ENCODE data around the gene CD200.

The CD200 gene

GRCh38 chr3:112333381-112334317, 693 bp downstream of the CD200 start:
- peak; percentile 75 for DNase-seq (ENCODE audit: low spot score)

GRCh38 chr3:112334691-112335433, 1.9 kb downstream of the CD200 start:
- no peak for DNase-seq (ENCODE audit: low spot score)

- DNase-seq (ENCODE audit: low spot score), result no peak
Measured at GRCh38 chr3:112335434-112335781, 2.5 kb downstream of the CD200 start.

- DNase-seq (ENCODE audit: low spot score), result no peak
Measured at GRCh38 chr3:112338021-112338726, 5.2 kb downstream of the CD200 start.

- no peak for DNase-seq (ENCODE audit: low spot score)
Measured at GRCh38 chr3:112338727-112339056, 5.7 kb downstream of the CD200 start.

GRCh38 chr3:112339134-112339533, 6.2 kb downstream of the CD200 start:
- no peak for DNase-seq (ENCODE audit: low spot score)

- DNase-seq (ENCODE audit: low spot score), result no peak
Measured at GRCh38 chr3:112339609-112340008, 6.7 kb downstream of the CD200 start.

GRCh38 chr3:112341386-112341785, 8.4 kb downstream of the CD200 start:
- DNase-seq (ENCODE audit: low spot score), result no peak

- no peak for DNase-seq (ENCODE audit: low spot score)
Measured at GRCh38 chr3:112345681-112346080, 12.7 kb downstream of the CD200 start.

- no peak for DNase-seq (ENCODE audit: low spot score)
Measured at GRCh38 chr3:112346491-112347122, 13.7 kb downstream of the CD200 start.

GRCh38 chr3:112348943-112349342, 16.0 kb downstream of the CD200 start:
- no peak for DNase-seq (ENCODE audit: low spot score)

GRCh38 chr3:112349557-112349956, 16.6 kb downstream of the CD200 start:
- no peak for DNase-seq (ENCODE audit: low spot score)

GRCh38 chr3:112350018-112350810, 17.3 kb downstream of the CD200 start:
- no peak for DNase-seq (ENCODE audit: low spot score)

GRCh38 chr3:112351036-112351435, 18.1 kb downstream of the CD200 start:
- DNase-seq (ENCODE audit: low spot score), result no peak

- no peak for DNase-seq (ENCODE audit: low spot score)
Measured at GRCh38 chr3:112351823-112352222, 18.9 kb downstream of the CD200 start.

GRCh38 chr3:112352720-112353119, 19.8 kb downstream of the CD200 start:
- DNase-seq (ENCODE audit: low spot score), result no peak

GRCh38 chr3:112353365-112353764, 20.4 kb downstream of the CD200 start:
- no peak for DNase-seq (ENCODE audit: low spot score)

GRCh38 chr3:112354642-112355306, 21.8 kb downstream of the CD200 start:
- no peak for DNase-seq (ENCODE audit: low spot score)

GRCh38 chr3:112355307-112355687, 22.3 kb downstream of the CD200 start:
- no peak for DNase-seq (ENCODE audit: low spot score)

GRCh38 chr3:112357930-112358780, 25.2 kb downstream of the CD200 start:
- no peak for DNase-seq (ENCODE audit: low spot score)

Measured in putamen (tissue), 1 donor.